Stimulated activated CD8-positive, alpha-beta memory T cell treated with anti-CD3 and anti-CD28 coated beads, Interleukin-4, amount 100 ng/mL, for 24 hours (primary cell): ENCODE results near the gene PPP1R15A.
"Not testable (repeated sequence)": the region's sequence is repeated elsewhere in the genome, so short reads cannot be mapped to it uniquely, and the experiment has no call there.

Experiments used
- DNase-seq: peaks from one replicate; pipeline ENCODE4 v3.0.0-alpha.2; 2020; ENCODE audit warnings: low read depth

Gene PPP1R15A

DNA sequence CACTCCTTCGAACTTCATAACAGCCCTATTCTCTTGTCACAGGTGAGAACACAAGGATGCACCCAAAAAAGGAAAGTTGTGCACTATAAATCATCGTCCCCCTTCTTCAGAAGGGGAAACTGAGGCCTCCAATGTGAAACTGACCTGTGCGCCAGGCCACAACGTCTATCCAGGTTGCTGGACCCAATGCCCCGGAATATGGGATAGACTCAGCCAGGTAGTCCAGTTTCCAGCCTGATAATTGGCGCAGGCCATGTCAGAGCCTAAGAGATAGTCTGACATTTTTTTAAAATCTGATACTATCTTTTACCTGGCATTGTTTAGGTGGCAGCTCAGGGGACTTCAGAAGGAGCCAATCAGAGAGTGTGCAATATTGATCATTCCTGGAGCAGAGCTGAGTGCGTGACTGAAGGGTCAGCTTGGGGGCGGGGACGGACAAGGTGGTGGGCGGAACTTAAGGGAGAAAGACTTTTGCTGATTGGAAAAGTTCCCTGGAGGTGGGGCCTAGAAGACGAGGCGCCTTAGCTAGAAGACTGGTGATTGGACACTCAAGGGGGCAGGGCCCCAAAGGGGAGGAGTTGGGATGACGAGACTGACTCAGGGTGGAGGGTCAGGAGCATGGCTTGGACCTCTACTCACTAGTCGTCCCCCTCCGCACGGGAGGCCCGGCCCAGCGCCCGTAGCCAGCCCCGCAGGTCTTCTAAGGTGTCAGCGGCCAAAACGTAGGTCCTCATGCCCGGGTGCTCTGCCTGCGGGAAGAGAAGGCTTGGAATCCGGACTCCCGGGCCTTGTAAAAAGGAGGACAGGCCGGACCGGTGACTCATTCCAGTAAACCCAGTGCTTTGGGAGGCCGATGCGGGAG lies 12.3 kb upstream of the PPP1R15A start:
- no peak for DNase-seq

GRCh38 chr19:48861313-48861712 lies 10.9 kb upstream of the PPP1R15A start:
- no peak for DNase-seq

GRCh38 chr19:48862827-48863226 lies 9.4 kb upstream of the PPP1R15A start:
- no peak for DNase-seq

DNA sequence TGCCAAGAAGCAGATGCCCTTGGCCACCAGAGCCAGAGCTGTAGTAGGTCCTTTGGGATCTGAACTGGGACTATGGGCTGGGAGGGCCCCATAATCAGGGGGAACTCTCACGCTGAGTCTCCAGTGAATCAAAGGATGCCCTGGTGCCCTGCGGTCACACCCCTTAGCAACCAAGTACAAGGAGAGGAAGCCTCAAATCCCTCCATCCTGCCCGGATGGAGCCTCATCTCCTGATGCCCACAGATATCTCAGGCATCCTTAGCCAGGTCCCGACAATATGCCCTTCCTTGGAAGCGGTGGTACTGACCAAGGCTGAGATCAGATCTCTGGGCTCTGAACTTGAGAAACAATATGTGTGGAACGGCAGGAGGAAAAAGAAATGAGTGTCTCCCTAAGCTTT lies 5.5 kb upstream of the PPP1R15A start:
- no peak for DNase-seq

- DNase-seq, result no peak
Measured at GRCh38 chr19:48867123-48867745, 5.0 kb upstream of the PPP1R15A start.

- no peak for DNase-seq
Measured at GRCh38 chr19:48867746-48868113, 4.5 kb upstream of the PPP1R15A start.

DNA sequence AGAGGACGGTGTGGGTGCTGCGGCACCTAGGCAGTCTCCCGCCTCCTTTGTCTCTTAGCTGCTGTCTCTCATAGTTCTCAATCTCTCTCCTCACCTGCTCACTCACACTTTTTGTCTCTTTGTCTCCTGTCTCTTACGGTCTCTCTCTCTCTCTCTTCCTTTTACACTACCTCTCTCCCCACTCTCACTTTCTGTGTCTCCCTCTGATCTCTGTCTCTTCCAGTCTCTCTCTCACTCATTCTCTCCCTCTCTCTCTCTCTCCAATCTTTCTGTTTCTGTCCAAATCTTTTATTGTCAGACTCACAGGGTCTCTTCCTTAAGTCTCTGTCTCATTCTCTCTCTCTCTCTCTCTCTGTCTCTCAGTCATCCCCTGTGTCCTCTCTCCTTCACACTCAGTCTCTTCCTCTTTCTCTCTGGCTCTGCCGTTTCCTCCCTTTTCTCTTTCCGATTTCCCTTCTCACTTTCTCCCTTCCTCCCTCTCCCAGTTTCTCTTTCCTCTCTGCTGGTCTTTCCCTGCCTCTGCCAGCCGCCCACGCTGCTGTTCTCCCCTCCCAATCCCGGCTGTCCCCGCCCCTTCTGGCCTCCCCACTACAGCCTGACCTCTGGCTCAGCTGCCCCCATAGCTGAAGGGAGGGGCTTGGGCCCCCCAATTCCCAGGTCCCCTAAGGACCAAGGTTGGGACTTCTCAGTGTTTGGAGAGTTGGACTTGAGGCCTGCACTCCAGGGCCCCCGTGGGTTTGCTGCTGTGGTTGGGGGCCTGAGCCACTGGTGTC lies 3.9 kb upstream of the PPP1R15A start, which contains the start of gene PLEKHA4:
TSS of gene PLEKHA4 (minus strand) at position 504 of the 773 bp plus-strand sequence. CDS start 997 bp downstream, outside the sequence.
- DNase-seq, result no peak

DNA sequence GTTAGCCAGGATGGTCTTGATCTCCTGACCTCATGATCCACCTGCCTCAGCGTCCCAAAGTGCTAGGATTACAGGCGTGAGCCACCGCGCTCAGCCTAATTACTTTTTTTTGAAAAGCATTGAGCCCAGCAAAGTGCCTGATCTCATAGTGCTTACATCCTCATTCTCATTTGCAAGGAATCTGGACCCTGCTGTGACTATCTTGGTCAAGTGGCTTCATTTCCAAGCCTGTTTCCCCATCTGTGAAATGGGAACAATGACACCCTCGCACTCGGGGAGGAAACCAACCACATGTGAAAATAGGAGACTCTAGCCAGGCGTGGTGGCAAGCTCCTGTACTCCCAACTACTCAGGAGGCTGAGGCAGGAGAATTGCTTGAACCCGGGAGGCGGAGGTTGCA lies 2.2 kb upstream of the PPP1R15A start:
- DNase-seq, result no peak

DNA sequence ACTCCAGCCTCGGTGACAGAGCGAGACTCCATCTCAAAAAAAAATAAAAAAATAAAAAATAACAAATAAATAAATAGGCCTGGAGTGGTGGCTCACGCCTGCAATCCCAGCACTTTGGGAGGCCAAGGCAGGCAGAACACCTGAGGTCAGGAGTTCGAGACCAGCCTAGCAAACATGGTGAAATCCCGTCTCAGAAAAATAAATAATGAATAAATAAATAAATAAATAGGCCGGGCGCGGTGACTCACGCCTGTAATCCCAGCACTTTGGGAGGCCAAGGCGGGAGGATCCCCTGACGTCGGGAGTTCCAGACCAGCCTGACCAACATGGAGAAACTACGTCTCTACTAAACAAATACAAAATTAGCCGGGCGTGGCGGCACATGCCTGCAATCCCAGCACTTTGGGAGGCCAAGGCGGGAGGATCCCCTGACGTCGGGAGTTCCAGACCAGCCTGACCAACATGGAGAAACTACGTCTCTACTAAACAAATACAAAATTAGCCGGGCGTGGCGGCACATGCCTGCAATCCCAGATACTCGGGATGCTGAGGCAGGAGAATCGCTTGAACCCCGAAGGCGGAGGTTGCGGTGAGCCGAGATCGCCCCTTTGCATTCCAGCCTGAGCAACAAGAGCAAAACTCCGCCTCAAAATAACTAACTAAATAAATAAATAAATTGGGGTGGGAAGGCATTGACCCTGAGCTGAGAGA lies 595 bp upstream of the PPP1R15A start:
- DNase-seq, result not testable (repeated sequence)

GRCh38 chr19:48872884-48873475 lies 759 bp downstream of the PPP1R15A start:
- DNase-seq, result peak; percentile 49

DNA sequence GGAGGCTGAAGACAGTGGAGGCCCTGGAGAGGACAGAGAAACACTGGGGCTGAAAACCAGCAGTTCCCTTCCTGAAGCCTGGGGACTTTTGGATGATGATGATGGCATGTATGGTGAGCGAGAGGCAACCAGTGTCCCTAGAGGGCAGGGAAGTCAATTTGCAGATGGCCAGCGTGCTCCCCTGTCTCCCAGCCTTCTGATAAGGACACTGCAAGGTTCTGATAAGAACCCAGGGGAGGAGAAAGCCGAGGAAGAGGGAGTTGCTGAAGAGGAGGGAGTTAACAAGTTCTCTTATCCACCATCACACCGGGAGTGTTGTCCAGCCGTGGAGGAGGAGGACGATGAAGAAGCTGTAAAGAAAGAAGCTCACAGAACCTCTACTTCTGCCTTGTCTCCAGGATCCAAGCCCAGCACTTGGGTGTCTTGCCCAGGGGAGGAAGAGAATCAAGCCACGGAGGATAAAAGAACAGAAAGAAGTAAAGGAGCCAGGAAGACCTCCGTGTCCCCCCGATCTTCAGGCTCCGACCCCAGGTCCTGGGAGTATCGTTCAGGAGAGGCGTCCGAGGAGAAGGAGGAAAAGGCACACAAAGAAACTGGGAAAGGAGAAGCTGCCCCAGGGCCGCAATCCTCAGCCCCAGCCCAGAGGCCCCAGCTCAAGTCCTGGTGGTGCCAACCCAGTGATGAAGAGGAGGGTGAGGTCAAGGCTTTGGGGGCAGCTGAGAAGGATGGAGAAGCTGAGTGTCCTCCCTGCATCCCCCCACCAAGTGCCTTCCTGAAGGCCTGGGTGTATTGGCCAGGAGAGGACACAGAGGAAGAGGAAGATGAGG lies 1.5 kb downstream of the PPP1R15A start:
- no peak for DNase-seq

DNA sequence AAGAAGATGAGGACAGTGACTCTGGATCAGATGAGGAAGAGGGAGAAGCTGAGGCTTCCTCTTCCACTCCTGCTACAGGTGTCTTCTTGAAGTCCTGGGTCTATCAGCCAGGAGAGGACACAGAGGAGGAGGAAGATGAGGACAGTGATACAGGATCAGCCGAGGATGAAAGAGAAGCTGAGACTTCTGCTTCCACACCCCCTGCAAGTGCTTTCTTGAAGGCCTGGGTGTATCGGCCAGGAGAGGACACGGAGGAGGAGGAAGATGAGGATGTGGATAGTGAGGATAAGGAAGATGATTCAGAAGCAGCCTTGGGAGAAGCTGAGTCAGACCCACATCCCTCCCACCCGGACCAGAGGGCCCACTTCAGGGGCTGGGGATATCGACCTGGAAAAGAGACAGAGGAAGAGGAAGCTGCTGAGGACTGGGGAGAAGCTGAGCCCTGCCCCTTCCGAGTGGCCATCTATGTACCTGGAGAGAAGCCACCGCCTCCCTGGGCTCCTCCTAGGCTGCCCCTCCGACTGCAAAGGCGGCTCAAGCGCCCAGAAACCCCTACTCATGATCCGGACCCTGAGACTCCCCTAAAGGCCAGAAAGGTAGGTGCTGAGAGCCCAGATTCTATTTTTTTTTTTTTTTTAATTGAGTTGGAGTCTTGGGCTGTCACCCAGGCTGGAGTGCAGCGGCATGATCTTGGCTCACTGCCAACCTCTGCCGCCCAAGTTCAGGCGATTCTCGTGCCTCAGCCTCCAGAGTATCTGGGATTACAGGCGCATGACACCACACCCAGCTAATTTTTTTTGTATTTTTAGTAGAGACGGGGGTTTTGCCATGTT lies 2.3 kb downstream of the PPP1R15A start:
- DNase-seq, result no peak

DNA sequence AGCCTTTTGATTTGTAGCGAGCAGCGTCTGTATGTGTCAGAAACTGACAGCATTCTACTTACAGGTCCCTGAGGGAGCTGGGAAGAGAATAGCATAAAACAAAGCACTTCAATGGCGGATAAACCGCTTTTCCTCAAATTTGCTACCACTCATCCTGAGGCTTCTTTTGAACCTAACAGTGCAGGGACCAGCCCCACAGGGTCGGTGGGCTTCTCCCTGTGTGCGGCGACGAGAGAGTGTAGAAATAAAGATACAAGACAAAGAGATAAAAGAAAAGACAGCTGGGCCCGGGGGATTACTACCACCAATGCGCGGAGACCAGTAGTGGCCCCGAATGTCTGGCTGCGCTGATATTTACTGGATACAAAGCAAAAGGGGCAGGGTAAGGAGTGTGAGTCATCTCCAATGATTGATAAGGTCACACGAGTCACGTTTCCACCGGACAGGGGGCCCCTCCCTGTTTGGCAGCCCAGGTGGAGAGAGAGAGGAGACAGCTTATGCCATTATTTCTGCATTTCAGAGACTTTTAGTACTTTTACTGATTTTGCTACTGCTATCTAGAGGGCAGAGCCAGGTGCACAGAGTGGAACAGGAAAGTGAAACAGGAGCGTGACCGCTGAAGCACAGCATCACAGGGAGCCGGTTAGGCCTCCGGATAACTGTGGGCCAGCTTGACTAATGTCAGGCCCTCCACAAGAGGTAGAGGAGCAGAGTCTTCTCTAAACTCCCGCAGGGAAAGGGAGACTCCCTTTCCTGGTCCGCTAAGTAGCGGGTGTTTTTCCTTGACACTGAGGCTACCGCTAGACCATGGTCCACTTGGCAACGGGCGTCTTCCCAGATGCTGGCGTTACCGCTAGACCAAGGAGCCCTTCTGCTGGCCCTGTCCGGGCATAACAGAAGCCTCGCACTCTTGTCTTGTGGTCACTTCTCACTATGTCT lies 4.1 kb downstream of the PPP1R15A start:
- DNase-seq, result not testable (repeated sequence)

DNA sequence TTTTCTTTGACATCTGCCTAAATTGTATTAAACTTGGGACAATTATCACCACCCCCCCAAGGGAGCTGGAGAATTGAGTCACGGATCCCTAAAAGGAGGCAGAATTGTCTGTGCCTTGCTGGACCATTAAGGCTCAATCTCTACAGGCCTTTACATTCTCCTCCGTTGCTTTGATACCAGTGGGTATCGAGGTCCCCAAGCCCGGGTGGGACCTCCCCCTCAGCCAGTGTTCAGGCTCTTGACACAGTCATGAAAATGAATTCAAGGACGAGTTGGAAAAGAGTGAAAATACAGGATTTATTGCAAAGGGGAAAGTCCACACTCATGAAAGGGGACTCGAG lies 5.6 kb downstream of the PPP1R15A start:
- no peak for DNase-seq

- DNase-seq, result no peak
Measured at GRCh38 chr19:48878196-48879024, 6.2 kb downstream of the PPP1R15A start.

- no peak for DNase-seq
Measured at GRCh38 chr19:48879025-48879637, 6.9 kb downstream of the PPP1R15A start.

DNA sequence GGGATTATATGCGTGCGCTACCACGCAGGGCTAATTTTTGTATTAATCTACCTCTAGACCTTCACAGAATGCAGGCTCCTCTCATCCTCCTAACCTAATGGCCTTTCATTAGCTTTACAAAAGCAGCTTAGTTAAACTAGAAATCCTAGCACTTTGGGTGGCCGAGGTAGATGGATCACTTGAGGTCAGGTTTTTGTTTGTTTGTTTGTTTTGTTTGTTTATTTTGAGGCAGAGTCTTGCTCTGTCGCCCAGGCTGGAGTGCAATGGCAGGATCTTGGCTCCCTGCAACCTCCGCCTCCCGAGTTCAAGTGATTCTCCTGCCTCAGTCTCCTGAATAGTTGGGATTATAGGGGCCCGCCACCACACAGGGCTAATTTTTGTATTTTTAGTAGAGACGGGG lies 7.5 kb downstream of the PPP1R15A start:
- DNase-seq, result not testable (repeated sequence)
